GM21381 (cell line): Measurements from ENCODE around the gene TRMT61B.
A peak's percentile ranks its signal among the peaks of the same experiment; 100 is the strongest.

ENCODE experiments used
- ATAC-seq: cut with Tn5 transposase; IDR thresholded peaks from one replicate; pipeline ENCODE4 v1.9.1; 2021; ENCODE audit warnings: mild to moderate bottlenecking, moderate library complexity; ENCODE audit not compliant: unreplicated experiment

The TRMT61B gene

GRCh38 chr2:28868611-28869010, 1.5 kb downstream of the TRMT61B start:
- no peak for ATAC-seq

DNA sequence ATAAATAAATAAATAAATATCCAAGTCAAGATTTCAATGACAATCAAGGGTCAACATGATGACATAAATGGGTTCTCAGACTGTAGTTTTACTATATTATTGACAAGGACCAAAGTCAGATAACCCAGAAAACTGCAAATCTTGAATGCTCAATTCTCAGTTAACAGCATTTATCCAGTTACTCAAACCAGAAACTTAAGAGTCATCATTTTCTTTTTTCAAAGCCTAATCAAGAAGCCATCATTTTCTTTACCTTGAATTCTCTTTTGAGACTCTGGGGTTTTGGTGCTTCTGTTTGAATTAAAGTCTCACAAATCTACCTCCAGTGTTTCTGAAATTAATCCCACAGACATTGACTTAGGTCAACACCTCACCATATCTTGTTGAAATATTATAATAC, 14.1 kb downstream of the TRMT61B start:
- ATAC-seq: no peak

DNA sequence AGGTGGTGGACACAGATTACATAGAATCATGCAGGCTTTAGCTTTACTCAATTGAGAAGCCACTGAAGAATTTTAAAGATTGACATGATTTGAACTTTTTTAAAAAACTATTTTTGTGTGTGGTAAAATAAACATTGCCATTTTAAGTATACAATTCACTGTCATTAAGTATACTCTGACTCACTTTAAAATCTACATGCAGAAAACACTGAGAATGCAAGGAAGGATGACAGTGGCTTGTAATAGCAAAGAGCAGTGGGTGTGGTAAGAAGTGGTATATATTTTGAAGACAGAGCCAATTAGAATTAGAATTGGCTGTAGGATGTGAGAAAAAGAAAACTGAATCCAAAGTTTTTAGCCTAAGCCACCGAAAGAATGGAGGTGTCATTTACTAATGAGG, 14.9 kb downstream of the TRMT61B start:
- no peak for ATAC-seq

DNA sequence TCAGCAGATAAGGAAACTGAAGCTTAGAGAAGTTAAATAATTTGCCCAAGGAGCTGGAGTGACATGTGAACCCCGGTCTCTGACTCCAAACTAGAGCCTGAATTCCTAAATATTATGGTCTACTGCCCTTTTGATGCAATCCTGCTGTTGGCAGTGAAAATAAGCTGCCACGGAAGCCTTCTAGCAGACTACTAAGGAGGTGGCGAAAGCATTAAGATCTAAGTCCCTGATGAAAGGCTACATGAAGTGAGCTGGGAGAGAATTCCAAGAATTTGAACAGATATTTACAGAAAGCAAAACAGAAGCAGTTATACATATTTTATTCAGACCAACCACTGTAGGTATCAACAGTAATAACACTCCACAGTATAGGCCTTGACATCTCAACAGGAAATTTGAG, 28.1 kb downstream of the TRMT61B start:
- ATAC-seq: no peak

- ATAC-seq: no peak
Measured at GRCh38 chr2:28838971-28839370, 31.1 kb downstream of the TRMT61B start.

DNA sequence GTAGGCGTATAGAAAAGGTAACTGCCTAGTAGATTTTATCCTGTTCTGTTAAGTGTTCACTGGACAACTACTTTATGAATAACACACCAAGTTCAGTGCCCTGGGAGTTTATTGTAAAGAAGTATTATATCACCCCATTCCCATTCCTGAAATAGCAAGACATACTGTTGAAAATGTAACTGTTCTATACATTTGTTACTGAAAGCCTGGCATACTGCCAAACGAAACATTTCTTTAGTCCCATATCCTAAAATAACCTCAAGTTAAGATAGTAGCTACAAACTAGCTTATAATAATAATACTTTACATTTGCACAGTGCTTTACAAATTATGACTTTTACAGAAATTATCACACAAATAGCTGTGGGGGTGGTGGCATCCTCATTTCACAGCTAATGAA, 34.3 kb downstream of the TRMT61B start:
- no peak for ATAC-seq

- no peak for ATAC-seq
Measured at GRCh38 chr2:28833740-28834470, 36.2 kb downstream of the TRMT61B start.

DNA sequence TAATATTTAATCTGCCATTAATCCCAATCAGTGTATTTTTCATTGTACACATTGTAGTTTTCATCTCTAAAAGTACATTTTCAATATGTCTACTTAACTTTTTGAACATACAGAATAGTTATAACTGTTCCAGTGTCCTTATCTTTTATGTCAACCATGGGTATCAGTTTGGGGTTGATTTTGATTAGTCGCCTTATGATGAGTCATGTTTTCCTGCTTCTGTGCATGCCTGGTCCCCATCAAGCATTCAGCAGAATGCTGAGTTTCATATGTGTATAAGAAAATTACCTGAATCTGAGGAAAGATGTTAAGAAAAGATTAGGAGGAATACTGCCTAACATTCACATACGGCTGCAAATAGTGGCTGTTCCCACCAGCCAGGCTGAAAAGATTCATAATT, 41.7 kb downstream of the TRMT61B start:
- ATAC-seq: no peak

- no peak for ATAC-seq
Measured at GRCh38 chr2:28824870-28825269, 45.2 kb downstream of the TRMT61B start.

GRCh38 chr2:28824207-28824606, 45.9 kb downstream of the TRMT61B start:
- no peak for ATAC-seq

GRCh38 chr2:28822036-28822435, 48.1 kb downstream of the TRMT61B start:
- ATAC-seq: no peak

GRCh38 chr2:28821295-28821958, 48.7 kb downstream of the TRMT61B start:
- ATAC-seq: peak; percentile 71

DNA sequence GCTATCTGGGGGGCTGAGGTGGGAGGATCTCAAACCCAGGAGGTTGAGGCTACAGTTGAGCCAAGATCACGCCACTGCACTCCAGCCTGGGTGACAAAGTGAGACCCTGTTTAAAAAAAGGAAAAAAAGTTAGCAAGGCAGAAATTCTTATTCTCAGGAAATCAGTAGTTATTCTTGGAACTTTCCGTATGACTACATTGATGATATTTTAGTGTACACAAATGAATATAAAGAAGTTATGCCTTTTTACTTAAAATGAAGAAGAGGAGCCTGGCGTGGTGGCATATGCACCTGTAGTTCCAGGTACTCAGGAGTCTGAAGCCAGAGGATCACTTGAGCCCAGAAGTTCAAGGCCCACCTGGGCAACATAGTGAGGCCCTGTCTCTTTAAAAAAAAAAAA, 52.1 kb downstream of the TRMT61B start:
- ATAC-seq: no peak

DNA sequence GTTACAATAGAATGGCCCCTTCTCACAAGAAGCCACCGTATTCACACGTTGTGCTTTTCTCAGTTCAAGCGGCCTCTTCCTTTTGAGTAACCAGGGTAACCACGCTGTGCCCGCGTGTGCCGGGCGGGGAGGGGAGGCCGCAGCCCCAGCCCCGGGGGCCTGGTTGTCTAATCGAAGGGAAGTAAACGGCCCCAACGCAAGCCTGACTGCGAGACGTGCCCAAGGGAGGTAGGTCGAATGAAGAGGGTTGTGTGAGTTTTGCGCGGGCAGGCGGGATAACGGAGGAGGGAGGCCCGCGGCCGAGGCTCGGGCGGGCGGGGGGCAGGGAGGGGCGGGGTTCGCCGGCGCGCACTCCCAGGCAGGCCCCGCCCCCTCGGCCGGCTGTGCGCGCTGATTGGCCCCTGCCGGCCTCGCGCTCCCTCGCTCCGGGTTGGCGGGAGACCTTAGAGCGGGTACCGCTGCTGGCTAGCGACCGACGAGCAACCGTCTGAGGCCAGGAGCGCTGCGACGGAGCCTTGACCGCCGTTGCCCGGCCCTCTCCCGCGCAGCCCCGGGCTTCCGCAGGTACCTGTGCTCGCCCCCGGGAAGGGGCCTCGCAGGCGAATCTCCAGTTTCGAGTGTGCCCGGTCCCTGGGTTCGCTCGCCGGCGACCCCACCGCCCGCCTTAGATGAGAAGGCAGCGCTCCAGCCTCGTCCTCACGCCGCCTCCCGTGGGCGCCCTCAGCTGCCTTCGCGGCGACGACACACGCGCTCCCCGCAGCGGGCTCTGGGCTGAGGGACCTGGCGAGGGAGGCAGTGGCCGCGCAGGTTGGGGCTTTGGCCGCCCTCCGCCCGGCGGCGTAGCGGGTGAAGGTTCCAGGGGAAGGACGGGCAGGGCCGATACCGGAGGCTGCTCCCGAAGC, 59.5 kb downstream of the TRMT61B start, which contains the start of gene SPDYA:
SPDYA (plus strand) TSS at position 451 of the 902 bp plus-strand sequence. CDS start 5,181 bp downstream, outside the sequence.
- ATAC-seq: peak; percentile 83

DNA sequence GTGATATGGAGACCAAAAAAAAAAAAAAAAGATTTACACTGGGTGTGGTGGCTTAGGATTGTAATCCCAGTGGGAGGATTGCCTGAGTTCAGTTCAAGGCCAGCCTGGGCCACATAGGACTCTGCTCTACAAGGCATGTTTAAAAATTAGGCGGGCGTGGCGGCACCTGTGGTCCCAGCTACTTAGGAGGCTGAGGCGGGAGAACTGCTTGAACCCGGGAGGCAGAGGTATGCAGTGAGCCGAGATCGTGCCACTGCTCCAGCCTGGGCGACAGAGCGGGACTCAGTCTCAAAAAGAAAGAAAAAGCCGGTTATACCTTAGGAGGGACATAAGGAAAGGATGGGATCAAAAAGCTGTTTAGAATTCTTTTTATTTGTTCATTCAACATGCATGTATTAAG, 60.2 kb downstream of the TRMT61B start:
- no peak for ATAC-seq

DNA sequence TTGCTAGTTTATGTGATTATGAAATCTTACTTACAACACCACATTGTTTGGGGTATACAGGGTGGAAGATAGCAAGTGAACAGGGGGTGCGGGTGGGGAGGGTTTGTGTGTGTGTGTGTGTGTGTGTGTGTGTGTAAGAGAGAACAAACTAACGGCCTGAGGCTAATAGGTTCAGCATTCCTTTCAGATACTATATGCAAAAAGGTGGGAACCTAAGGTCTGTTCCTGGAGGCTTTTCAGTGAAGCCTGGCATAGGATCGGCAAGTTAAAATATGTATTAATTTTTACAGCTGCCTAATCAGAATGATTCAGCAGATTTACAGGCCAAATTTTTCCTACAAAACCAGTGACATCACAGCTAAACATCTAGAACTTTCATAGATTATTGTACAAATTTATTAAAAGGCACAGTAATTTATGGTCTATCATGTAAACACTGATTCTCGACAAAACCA, 67.1 kb downstream of the TRMT61B start:
- no peak for ATAC-seq

DNA sequence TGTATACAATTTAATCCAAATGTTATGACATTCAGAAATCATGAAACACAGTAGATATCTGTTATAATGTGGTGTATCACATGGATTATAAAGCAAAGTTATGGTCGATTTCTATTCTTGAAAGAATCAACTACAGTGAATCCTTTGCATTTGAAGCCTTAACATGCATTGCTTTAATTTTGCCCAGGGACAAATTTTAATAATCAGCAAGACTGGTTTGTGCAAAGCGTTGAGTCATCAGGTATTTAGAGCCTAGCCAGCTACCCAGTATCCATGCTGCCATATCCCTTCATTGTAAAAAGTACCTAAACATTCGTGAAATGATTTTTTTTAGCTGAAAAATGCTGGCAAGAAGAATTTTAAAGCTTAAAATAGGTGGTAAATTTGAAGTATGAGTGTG, 68.4 kb downstream of the TRMT61B start:
- no peak for ATAC-seq
